ENCODE measurements around the gene INSM2.

INSM2 gene

GRCh38 chr14:35533357-35534207 lies at the start of gene INSM2:
INSM2 (plus strand) TSS chr14:35534164; CDS start chr14:35534253, 89 bp downstream.
- DNase-seq (ENCODE audit: low read depth in 1 of 2, low spot score in 1 of 2) = peak; percentile 12 to 63

- no peak for DNase-seq (ENCODE audit: low read depth in 1 of 2, low spot score in 1 of 2)
Observed at GRCh38 chr14:35492569-35493014, 41.4 kb upstream of the INSM2 start.

GRCh38 chr14:35495278-35495677 lies 38.7 kb upstream of the INSM2 start:
- DNase-seq (ENCODE audit: low read depth in 1 of 2, low spot score in 1 of 2) = no peak

GRCh38 chr14:35499180-35499579 lies 34.8 kb upstream of the INSM2 start:
- no peak for DNase-seq (ENCODE audit: low read depth in 1 of 2, low spot score in 1 of 2)

GRCh38 chr14:35503646-35504045 lies 30.3 kb upstream of the INSM2 start:
- no peak for DNase-seq (ENCODE audit: low read depth in 1 of 2, low spot score in 1 of 2)

- no peak for DNase-seq (ENCODE audit: low read depth in 1 of 2, low spot score in 1 of 2)
Observed at GRCh38 chr14:35504260-35504659, 29.7 kb upstream of the INSM2 start.

GRCh38 chr14:35506461-35506860 lies 27.5 kb upstream of the INSM2 start:
- no peak for DNase-seq (ENCODE audit: low read depth in 1 of 2, low spot score in 1 of 2)

- DNase-seq (ENCODE audit: low read depth in 1 of 2, low spot score in 1 of 2) = no peak
Observed at GRCh38 chr14:35506927-35507326, 27.0 kb upstream of the INSM2 start.

- no peak for DNase-seq (ENCODE audit: low read depth in 1 of 2, low spot score in 1 of 2)
Observed at GRCh38 chr14:35509846-35510245, 24.1 kb upstream of the INSM2 start.

GRCh38 chr14:35512765-35513164 lies 21.2 kb upstream of the INSM2 start:
- no peak for DNase-seq (ENCODE audit: low read depth in 1 of 2, low spot score in 1 of 2)

GRCh38 chr14:35515916-35516315 lies 18.0 kb upstream of the INSM2 start:
- DNase-seq (ENCODE audit: low read depth in 1 of 2, low spot score in 1 of 2) = no peak

GRCh38 chr14:35519986-35520385 lies 14.0 kb upstream of the INSM2 start:
- DNase-seq (ENCODE audit: low read depth in 1 of 2, low spot score in 1 of 2) = no peak

- DNase-seq (ENCODE audit: low read depth in 1 of 2, low spot score in 1 of 2) = no peak
Observed at GRCh38 chr14:35525695-35526094, 8.3 kb upstream of the INSM2 start.

- no peak for DNase-seq (ENCODE audit: low read depth in 1 of 2, low spot score in 1 of 2)
Observed at GRCh38 chr14:35526962-35527361, 7.0 kb upstream of the INSM2 start.

- no peak for DNase-seq (ENCODE audit: low read depth in 1 of 2, low spot score in 1 of 2)
Observed at GRCh38 chr14:35531960-35532747, 1.8 kb upstream of the INSM2 start.

GRCh38 chr14:35532783-35533356 lies 1.1 kb upstream of the INSM2 start:
- DNase-seq (ENCODE audit: low read depth in 1 of 2, low spot score in 1 of 2) = no peak

GRCh38 chr14:35534208-35534872 lies 376 bp downstream of the INSM2 start:
- no peak for DNase-seq (ENCODE audit: low read depth in 1 of 2, low spot score in 1 of 2)

GRCh38 chr14:35534873-35535482 lies 1.0 kb downstream of the INSM2 start:
- peak; percentile 23 to 55 for DNase-seq (ENCODE audit: low read depth in 1 of 2, low spot score in 1 of 2)

- DNase-seq (ENCODE audit: low read depth in 1 of 2, low spot score in 1 of 2) = no peak
Observed at GRCh38 chr14:35535483-35536112, 1.6 kb downstream of the INSM2 start.

- no peak for DNase-seq (ENCODE audit: low read depth in 1 of 2, low spot score in 1 of 2)
Observed at GRCh38 chr14:35539969-35540368, 6.0 kb downstream of the INSM2 start.
